Loucy (cell line): ENCODE measurements around the gene LIMK2.

Experiments
- CTCF ChIP-seq: fragments of 200-600 bp; sonication (generic); conservative IDR thresholded peaks from 2 replicates; pipeline ENCODE4 v1.5.1; 2014; ENCODE audit warnings: mild to moderate bottlenecking, antibody characterized with exemption, low read length
- EZH2phosphoT487 ChIP-seq: fragments of 200-600 bp; IDR thresholded peaks from 2 replicates; pipeline ENCODE4 v1.6.1; 2018; ENCODE audit warnings: antibody characterized with exemption, mild to moderate bottlenecking, moderate library complexity, borderline replicate concordance

- no peak for TF ChIP-seq CTCF
- TF ChIP-seq EZH2phosphoT487, result no peak
Observed at GRCh38 chr22:31269892-31270579, 57.9 kb downstream of the LIMK2 start.
